ENCODE data around the gene RAB31.

DNA sequence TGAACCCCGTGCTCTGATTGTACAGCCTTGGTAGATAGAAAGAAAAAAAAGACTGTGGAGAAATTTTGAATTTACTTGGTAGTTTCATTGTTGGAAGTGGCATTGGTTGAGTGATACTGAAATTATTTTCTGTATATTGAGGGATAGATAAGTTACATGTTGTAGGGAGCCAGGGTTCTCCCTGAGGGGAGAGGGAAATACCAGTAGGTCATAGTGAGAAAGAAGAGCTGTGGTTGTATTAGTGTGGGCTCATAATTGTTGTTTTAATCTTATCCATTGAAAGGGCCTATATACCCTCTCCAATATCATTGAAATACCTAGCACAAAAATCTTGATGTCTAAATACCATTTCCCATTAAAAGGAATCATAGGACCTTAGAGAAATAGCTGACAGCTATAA lies 16.9 kb upstream of the RAB31 start:
- no peak for TF ChIP-seq POLR2A (IDR thresholded peaks at IDR 0.05)
- TF ChIP-seq, protein P1, sequence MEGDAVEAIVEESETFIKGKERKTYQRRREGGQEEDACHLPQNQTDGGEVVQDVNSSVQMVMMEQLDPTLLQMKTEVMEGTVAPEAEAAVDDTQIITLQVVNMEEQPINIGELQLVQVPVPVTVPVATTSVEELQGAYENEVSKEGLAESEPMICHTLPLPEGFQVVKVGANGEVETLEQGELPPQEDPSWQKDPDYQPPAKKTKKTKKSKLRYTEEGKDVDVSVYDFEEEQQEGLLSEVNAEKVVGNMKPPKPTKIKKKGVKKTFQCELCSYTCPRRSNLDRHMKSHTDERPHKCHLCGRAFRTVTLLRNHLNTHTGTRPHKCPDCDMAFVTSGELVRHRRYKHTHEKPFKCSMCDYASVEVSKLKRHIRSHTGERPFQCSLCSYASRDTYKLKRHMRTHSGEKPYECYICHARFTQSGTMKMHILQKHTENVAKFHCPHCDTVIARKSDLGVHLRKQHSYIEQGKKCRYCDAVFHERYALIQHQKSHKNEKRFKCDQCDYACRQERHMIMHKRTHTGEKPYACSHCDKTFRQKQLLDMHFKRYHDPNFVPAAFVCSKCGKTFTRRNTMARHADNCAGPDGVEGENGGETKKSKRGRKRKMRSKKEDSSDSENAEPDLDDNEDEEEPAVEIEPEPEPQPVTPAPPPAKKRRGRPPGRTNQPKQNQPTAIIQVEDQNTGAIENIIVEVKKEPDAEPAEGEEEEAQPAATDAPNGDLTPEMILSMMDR (IDR thresholded peaks at IDR 0.05), result no peak

All from uterus (tissue), 2 donors.